Left lung (tissue), 10 donors: ENCODE measurements around the gene UXS1. TPM values are rescaled to one million over a fixed set of nuclear protein-coding genes. Genes with fewer than 3 reads are reported as not detected.
A peak's percentile ranks its signal among the peaks of the same experiment; 100 is the strongest.

ENCODE experiments used
- ATAC-seq: fragments of 200-7000 bp; cut with Tn5 transposase; one replicate; pipeline ENCODE4 v1.9.1; 2020; ENCODE audit warnings: moderate library complexity
- DNase-seq, 4 donors: peaks; one replicate each; pipeline ENCODE4 v3.0.0-alpha.2; 2013 to 2020
- H3K27ac ChIP-seq, 2 donors: fragments of 200-600 bp; sonication (generic) in 1 of 2; one replicate each; pipeline versions ENCODE4 v1.5.0 to v1.8.0; 2020 to 2021
- H3K27me3 ChIP-seq, 2 donors: fragments of 200-600 bp; sonication (generic) in 1 of 2; one replicate each; pipeline versions ENCODE4 v1.5.0 to v1.8.0; 2020 to 2021
- H3K36me3 ChIP-seq, 2 donors: fragments of 200-600 bp; sonication (generic) in 1 of 2; one replicate each; pipeline versions ENCODE4 v1.5.0 to v1.8.0; 2020 to 2021
- H3K4me1 ChIP-seq, 2 donors: fragments of 200-600 bp; one replicate each; pipeline ENCODE4 v1.8.0; 2021
- H3K4me3 ChIP-seq, 2 donors: fragments of 200-600 bp; sonication (generic) in 1 of 2; one replicate each; pipeline versions ENCODE4 v1.5.0 to v1.8.0; 2020 to 2021; ENCODE audit warnings: mild to moderate bottlenecking in 1 of 2
- H3K9me3 ChIP-seq, 2 donors: fragments of 200-600 bp; sonication (generic) in 1 of 2; one replicate each; pipeline versions ENCODE4 v1.5.0 to v1.8.0; 2020 to 2021
- intact Hi-C, 2 donors: fragments of 100-400 bp; cut with DNase I; formaldehyde crosslinking; loops; one replicate each; pipeline versions ENCODE4 v1.11.2 to v1.14.2; 2022
- polyA plus RNA-seq, 6 donors: library from polyadenylated mRNA; unstranded; fragments of 120-200 nt; gene quantifications; one replicate each; pipeline ENCODE4 v1.2.1, GENCODE V29; 2013; ENCODE audit not compliant: insufficient read length in 6 of 6
- total RNA-seq, 2 donors: library from RNA; stranded (reverse); fragmentation: NEBNext Ultra II Directional; extraction: Animal tissue kit (Norgen Biotek cat#: 25700); gene quantifications; one replicate each; pipeline ENCODE4 v1.2.1, GENCODE V29; 2021
- TF ChIP-seq, protein P1 (sequence below), 2 donors: fragments of 200-600 bp; sonication (generic) in 1 of 2; IDR thresholded peaks; one replicate each; pipeline versions ENCODE4 v1.5.0 to v1.8.0; 2021; ENCODE audit warnings: antibody characterized with exemption in 2 of 2
- donor health status: DM: no; HTN: yes; CAD: no.
- donor health status: DM: no; HTN: no; CAD: no.

UXS1 gene
- total and polyA plus RNA-seq, 8 donors = 46.9 to 98.5 (median 87.4) TPM

DNA sequence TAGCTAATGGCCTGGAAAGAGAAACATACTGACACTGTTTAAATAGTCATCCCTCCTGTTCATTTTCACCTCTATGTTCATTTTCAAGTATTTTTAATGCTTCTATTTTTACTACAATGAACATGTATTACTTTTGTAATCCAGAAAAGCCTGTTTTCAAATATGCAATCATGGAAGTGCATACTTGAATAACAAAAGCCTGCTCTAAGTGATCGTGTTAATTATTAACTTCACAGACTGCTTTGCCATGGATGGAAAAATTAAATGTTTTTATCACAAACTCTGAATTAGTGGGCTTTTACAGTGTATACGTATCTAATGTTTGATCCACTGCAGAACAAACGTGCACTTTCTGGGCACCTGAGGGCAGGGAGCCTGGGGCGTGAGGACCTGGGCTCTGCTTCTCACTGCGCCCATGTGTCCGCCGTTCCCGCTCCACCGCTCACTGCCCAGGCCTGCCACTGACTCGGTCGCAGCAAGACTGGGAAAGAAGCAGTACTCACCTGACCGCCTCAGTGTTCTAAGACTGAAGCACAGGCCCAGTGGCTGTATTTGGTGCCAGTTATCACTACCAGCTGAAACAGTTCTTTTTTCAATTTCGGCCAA lies 80.6 kb downstream of the UXS1 start:
- H3K27ac ChIP-seq = peak overlapping the region; percentile 51 to 80

DNA sequence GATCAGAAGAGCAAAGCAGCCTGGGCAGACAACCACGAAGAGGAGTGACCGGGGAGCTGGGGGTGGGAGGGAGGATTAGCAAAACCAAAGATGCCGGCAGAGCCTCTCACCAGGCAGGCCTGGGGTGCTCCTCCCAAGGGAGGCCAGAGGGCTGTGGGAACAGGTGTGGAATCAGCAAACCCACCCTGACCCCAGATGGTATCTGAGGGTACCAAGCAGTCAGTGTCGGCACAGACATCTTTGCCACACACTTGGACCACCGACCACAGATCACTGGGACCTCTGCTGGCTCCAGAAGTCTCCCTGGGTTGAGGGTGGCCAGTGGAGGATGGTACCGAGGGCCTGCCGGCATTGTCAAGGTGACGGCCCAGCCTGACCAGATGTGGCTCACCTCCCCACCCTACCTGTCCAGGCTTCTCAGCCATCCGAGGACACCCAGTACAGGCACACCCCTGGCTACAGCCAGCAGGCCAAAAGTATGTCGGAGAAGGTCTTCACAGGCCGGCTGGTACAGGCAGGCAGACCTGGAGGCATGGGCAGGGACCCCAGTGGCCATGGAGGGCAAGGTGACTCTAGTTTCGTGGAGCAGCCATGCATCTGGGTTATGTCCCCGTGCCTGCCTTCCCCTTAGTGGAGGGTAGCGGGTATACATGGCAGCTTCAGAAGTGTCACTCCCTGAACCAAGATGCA lies 82.1 kb downstream of the UXS1 start:
- Histone ChIP-seq H3K4me3 (no peak overlapping the region), H3K9me3 (no peaks in the 10 kb centered on the region), H3K4me1 (peaks cover 4% of the 10 kb centered on the region in 2 donors), H3K27ac (no peak overlapping the region), H3K36me3 (peaks cover 0 to 64% of the 10 kb centered on the region in 2 donors), H3K27me3 (no peaks in the 10 kb centered on the region)
- TF ChIP-seq, protein P1, sequence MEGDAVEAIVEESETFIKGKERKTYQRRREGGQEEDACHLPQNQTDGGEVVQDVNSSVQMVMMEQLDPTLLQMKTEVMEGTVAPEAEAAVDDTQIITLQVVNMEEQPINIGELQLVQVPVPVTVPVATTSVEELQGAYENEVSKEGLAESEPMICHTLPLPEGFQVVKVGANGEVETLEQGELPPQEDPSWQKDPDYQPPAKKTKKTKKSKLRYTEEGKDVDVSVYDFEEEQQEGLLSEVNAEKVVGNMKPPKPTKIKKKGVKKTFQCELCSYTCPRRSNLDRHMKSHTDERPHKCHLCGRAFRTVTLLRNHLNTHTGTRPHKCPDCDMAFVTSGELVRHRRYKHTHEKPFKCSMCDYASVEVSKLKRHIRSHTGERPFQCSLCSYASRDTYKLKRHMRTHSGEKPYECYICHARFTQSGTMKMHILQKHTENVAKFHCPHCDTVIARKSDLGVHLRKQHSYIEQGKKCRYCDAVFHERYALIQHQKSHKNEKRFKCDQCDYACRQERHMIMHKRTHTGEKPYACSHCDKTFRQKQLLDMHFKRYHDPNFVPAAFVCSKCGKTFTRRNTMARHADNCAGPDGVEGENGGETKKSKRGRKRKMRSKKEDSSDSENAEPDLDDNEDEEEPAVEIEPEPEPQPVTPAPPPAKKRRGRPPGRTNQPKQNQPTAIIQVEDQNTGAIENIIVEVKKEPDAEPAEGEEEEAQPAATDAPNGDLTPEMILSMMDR (IDR thresholded peaks at IDR 0.05) = no peak
- DNase-seq (no peak), ATAC-seq (no peak)
- intact Hi-C loops = no loop called here

More for the DNA sequence above, 80.6 kb downstream of the UXS1 start:
- Histone ChIP-seq H3K4me1 (peaks cover 0 to 4% of the 10 kb centered on the region in 2 donors), H3K9me3 (no peaks in the 10 kb centered on the region), H3K4me3 (no peak overlapping the region), H3K27me3 (no peaks in the 10 kb centered on the region), H3K36me3 (peaks cover 0 to 66% of the 10 kb centered on the region in 2 donors)
- intact Hi-C loops = no loop called here
- ATAC-seq = peak; percentile 82
- TF ChIP-seq, protein P1 (IDR thresholded peaks at IDR 0.05) = no peak
- peak in 3 of 4 donors; percentile 36 to 75 (median 55) for DNase-seq

DNA sequence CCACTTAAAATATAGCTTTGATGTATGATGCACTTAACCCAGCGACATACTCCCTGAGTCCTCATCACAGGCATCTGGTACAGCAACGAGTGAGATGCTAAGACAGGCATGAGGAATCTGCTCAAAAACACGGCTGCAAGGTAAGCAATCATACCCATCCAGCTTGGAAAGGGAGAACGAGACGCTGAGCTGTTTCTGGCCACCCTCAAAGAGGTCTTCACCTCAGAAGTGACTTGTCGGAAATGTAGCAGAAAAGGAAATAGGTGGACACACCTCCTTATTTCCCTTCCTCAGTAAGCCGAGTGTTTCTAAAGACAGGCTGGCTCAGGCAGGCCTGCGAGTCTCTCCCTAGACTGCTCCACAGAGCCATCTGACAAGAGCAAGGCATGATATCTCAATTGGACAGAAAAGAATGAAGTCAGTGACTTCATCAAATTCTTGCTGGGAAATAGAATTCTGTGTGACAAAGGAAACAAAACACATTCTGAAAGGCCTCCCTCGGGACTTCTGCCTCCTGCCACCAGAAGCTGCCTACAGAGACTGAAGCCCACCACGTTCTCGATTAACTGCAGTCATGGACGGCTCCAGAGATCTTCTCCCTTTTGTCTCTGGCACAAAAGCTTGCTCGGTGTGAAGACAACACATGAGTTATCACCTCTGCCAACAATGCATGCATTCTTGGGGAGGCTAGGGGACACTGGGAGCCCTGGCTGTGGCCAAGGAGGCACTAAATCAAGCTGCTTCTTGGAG lies 84.3 kb downstream of the UXS1 start:
- Histone ChIP-seq H3K4me3 (no peak overlapping the region), H3K36me3 (peaks cover 0 to 67% of the 10 kb centered on the region in 2 donors), H3K27me3 (no peaks in the 10 kb centered on the region), H3K9me3 (no peaks in the 10 kb centered on the region), H3K4me1 (peaks cover 4% of the 10 kb centered on the region in 2 donors), H3K27ac (no peak overlapping the region)
- DNase-seq (no peak), ATAC-seq (no peak)
- TF ChIP-seq, protein P1 (IDR thresholded peaks at IDR 0.05) = no peak
- intact Hi-C loops = no loop called here

DNA sequence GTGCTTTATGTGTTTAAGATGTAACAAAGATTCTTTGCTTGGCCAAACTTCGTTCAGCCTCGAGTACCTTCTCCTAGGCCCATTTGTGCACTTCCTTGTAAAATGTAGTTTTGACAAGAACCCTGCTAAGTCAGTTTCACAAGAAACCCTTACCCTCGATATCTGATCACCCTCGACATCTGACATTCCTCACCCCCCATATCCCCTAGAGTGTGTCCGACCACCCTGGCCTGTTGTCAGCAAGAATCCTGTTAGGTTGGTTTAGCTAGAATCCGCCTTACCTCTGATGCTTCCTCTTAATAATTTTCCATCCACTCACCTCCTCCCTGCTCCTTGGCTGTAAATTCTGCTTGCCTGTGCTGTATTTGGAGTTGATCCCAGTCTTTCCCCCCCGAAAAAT lies 85.3 kb downstream of the UXS1 start:
- no peaks in the 10 kb centered on the region for H3K27me3 ChIP-seq
- intact Hi-C loops = no loop called here
- H3K9me3 ChIP-seq = no peaks in the 10 kb centered on the region
- H3K4me3 ChIP-seq = no peak overlapping the region
- TF ChIP-seq, protein P1 (IDR thresholded peaks at IDR 0.05) = no peak
- no peak overlapping the region for H3K27ac ChIP-seq
- DNase-seq = no peak
- ATAC-seq = no peak
- H3K4me1 ChIP-seq = peaks cover 0 to 4% of the 10 kb centered on the region in 2 donors
- peaks cover 0 to 64% of the 10 kb centered on the region in 2 donors for H3K36me3 ChIP-seq

DNA sequence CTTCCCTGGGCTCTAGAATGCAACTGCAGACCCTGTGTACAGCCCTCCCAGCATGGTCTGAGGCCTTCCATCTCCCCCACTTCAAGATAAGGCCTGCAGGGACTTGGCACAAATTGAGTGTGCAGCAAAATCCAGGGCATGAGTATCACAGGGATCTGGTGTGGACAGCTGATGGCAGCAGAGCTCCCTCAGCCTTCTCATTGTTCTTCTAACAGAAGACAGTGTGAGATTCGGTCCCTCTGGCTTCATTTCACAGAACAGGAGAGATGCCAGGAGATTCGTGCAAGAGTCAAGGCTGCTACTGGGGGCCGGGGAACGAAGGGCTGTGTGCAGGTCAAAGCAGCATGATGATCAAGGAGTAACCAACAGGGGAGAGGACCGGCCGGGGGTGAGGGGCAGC lies 85.8 kb downstream of the UXS1 start:
- Histone ChIP-seq H3K4me1 (peaks cover 0 to 4% of the 10 kb centered on the region in 2 donors), H3K4me3 (no peak overlapping the region), H3K27ac (no peak overlapping the region), H3K9me3 (no peaks in the 10 kb centered on the region), H3K27me3 (no peaks in the 10 kb centered on the region), H3K36me3 (peaks cover 0 to 62% of the 10 kb centered on the region in 2 donors)
- intact Hi-C loops = no loop called here
- TF ChIP-seq, protein P1 (IDR thresholded peaks at IDR 0.05) = peak in 1 of 2 donors; percentile 8
- DNase-seq (peak in 2 of 4 donors; percentile 43 to 69), ATAC-seq (peak; percentile 12)
